Keratinocyte (primary cell): ENCODE data around the gene P2RX1. TPM values are rescaled to one million over a fixed set of nuclear protein-coding genes. Genes with fewer than 3 reads are reported as not detected.

Experiments
- DNase-seq: peaks from one replicate; pipeline ENCODE4 v3.0.0-alpha.2; 2011; ENCODE audit warnings: low read depth, missing footprints, low spot score
- FAIRE-seq: peaks from 2 replicates; lab custom pipeline; 2011; peaks lifted over from hg19 to GRCh38; lab: Jason Lieb, UNC
- H2AFZ ChIP-seq: 2 replicates; pipeline ENCODE4 v1.6.0; 2012; ENCODE audit warnings: low read length, control low read depth, inconsistent platforms; ENCODE audit not compliant: control insufficient read depth
- H3K27ac ChIP-seq: 2 replicates; pipeline ENCODE4 v1.5.1; 2011; ENCODE audit warnings: low read length; ENCODE audit not compliant: control insufficient read depth, insufficient read depth
- H3K27me3 ChIP-seq: 3 replicates; pipeline ENCODE4 v1.6.0; 2011; ENCODE audit warnings: low read length; ENCODE audit not compliant: control insufficient read depth, insufficient read depth; ENCODE audit errors: extremely low read depth
- H3K36me3 ChIP-seq, 2 experiments: 2 replicates in 1 of 2; 3 replicates in 1 of 2; pipeline ENCODE4 v1.5.1; 2011; ENCODE audit warnings: low read length in 2 of 2, mild to moderate bottlenecking in 1 of 2; ENCODE audit not compliant: control insufficient read depth in 2 of 2, insufficient read depth in 2 of 2; ENCODE audit errors: extremely low read depth in 1 of 2
- H3K4me1 ChIP-seq: 3 replicates; pipeline ENCODE4 v1.5.1; 2011; ENCODE audit warnings: low read length; ENCODE audit not compliant: control insufficient read depth, insufficient read depth; ENCODE audit errors: extremely low read depth
- H3K4me2 ChIP-seq: 3 replicates; pipeline ENCODE4 v1.6.0; 2011; ENCODE audit warnings: low read depth, low read length; ENCODE audit not compliant: control insufficient read depth, insufficient read depth; ENCODE audit errors: extremely low read depth
- H3K4me3 ChIP-seq, 3 experiments: fragments of 200-600 bp in 1 of 3; sonication (generic) in 1 of 3; 2 replicates in 2 of 3; 3 replicates in 1 of 3; pipeline ENCODE4 v1.5.1; 2011 to 2016; ENCODE audit warnings: low read length in 3 of 3, mild to moderate bottlenecking in 3 of 3, control low read depth in 2 of 3, inconsistent platforms in 1 of 3, low read depth in 1 of 3, mixed read lengths in 1 of 3, mixed run types in 1 of 3, moderate library complexity in 1 of 3; ENCODE audit not compliant: control insufficient read depth in 2 of 3, insufficient read depth in 2 of 3; ENCODE audit errors: extremely low read depth in 1 of 3
- H3K79me2 ChIP-seq: 2 replicates; pipeline ENCODE4 v1.6.0; 2012; ENCODE audit warnings: low read length; ENCODE audit not compliant: control insufficient read depth, insufficient read depth
- H3K9ac ChIP-seq: 3 replicates; pipeline ENCODE4 v1.6.0; 2011; ENCODE audit warnings: low read length; ENCODE audit not compliant: control insufficient read depth, insufficient read depth; ENCODE audit errors: extremely low read depth
- H3K9me1 ChIP-seq: 3 replicates; pipeline ENCODE4 v1.6.0; 2011; ENCODE audit warnings: low read length; ENCODE audit not compliant: control insufficient read depth, insufficient read depth; ENCODE audit errors: extremely low read depth
- H3K9me3 ChIP-seq: 2 replicates; pipeline ENCODE4 v1.5.1; 2012; ENCODE audit warnings: low read depth, low read length; ENCODE audit not compliant: control insufficient read depth
- H4K20me1 ChIP-seq: 3 replicates; pipeline ENCODE4 v1.6.0; 2011; ENCODE audit warnings: low read length; ENCODE audit not compliant: control insufficient read depth, insufficient read depth; ENCODE audit errors: extremely low read depth
- EZH2 ChIP-seq: IDR thresholded peaks from one replicate; pipeline ENCODE4 v1.6.1; 2012; ENCODE audit warnings: inconsistent platforms, mild to moderate bottlenecking, low read length, moderate library complexity
- dilution Hi-C: fragments of 300-500 bp; cut with MboI; formaldehyde crosslinking; loops from one replicate; pipeline ENCODE4 v1.7.0; 2020; ENCODE audit warnings: low sequenced_read_pairs; ENCODE audit not compliant: extremely low pct_ligation_motif_present
- polyA plus RNA-seq, 5 experiments: library from polyadenylated mRNA; depleted of rRNA in 3 of 5; stranded (reverse) in 3 of 5; stranded (forward) in 1 of 5; unstranded in 1 of 5; fragments of >200 nt; gene quantifications; 1 replicate in 1 of 5; 2 replicates in 3 of 5; 3 replicates in 1 of 5; pipeline versions ENCODE4 v1.2.1 to v1.2.3, GENCODE V29; 2011 to 2012; ENCODE audit warnings: missing spikeins in 2 of 5, low read depth in 1 of 5, low replicate concordance in 1 of 5
- TF ChIP-seq, protein P1 (sequence below), 3 experiments: IDR thresholded peaks in 1 of 3; conservative IDR thresholded peaks in 1 of 3; optimal IDR thresholded peaks in 1 of 3; 2 replicates in 2 of 3; 3 replicates in 1 of 3; pipeline versions ENCODE3 to v1.5.1; 2011; ENCODE audit warnings: low read length in 3 of 3, mild to moderate bottlenecking in 3 of 3, moderate library complexity in 2 of 3, control low read depth in 1 of 3, inconsistent platforms in 1 of 3; ENCODE audit not compliant: insufficient read depth in 2 of 3; ENCODE audit errors: extremely low read depth in 1 of 3

P2RX1 gene
- polyA plus RNA-seq, 1 donor (not counting 4 experiments of a cell fraction or from before 2014, with no cell fraction given) = not detected

DNA sequence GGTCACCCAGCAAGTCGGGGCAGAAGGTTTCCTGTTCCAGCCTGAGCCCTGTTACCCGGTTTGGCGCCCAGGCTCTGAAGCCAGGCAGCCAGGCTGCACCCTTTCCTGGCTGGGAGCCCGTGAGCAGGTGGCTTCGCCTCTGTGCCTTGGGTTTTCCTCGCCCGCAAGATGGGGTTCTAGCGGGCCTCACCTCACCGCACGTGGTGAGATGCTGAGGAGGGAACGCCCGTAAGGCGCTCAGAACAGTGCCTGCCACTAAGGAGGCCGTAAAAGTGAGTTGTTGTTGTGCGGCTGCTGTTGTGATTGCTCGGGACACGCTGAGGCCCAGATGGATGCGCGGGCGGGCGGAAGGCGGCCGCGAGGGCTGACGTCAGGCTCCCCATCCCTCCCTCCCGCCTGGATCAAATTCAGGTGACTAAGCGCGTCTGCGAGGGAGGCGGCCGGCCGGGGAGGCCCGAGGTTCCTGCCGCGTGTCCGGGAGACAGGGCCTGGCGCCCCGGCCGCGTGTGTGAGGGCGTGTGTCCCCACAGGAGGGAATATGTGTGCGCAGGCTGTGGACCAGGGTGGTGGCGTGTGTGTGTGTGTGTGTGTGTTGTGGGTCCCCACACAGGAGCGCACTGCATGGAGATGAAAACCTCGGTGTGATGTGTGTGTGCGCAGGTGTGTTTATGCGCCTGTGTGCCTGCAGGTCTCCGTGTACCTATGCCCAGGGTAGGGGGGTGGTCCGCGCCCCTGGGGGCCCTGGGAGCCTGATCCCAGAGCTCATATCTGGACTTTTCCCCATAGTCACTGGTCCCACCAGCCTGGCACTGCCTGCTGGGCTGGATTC, 27.7 kb downstream of the P2RX1 start:
- no peaks in the 10 kb centered on the region for H3K79me2 ChIP-seq
- peak overlapping the region; percentile 64 for H3K9ac ChIP-seq
- peak overlapping the region; percentile 85 for H2AFZ ChIP-seq
- H4K20me1 ChIP-seq = no peaks in the 10 kb centered on the region
- DNase-seq = peak; percentile 69
- H3K4me1 ChIP-seq = peaks cover 45% of the 10 kb centered on the region
- peaks cover 0 to 2% of the 10 kb centered on the region in 2 experiments for H3K36me3 ChIP-seq
- no peaks in the 10 kb centered on the region for H3K27me3 ChIP-seq
- peak overlapping the region; percentile 62 for H3K4me2 ChIP-seq
- peak overlapping the region in 1 of 3 experiments; percentile 47 for H3K4me3 ChIP-seq
- dilution Hi-C loops = no loop called here
- H3K27ac ChIP-seq = peak overlapping the region; percentile 75
- H3K9me3 ChIP-seq = no peaks in the 10 kb centered on the region
- peak; percentile 76 for FAIRE-seq
- H3K9me1 ChIP-seq = no peaks in the 10 kb centered on the region
- TF ChIP-seq, protein P1, sequence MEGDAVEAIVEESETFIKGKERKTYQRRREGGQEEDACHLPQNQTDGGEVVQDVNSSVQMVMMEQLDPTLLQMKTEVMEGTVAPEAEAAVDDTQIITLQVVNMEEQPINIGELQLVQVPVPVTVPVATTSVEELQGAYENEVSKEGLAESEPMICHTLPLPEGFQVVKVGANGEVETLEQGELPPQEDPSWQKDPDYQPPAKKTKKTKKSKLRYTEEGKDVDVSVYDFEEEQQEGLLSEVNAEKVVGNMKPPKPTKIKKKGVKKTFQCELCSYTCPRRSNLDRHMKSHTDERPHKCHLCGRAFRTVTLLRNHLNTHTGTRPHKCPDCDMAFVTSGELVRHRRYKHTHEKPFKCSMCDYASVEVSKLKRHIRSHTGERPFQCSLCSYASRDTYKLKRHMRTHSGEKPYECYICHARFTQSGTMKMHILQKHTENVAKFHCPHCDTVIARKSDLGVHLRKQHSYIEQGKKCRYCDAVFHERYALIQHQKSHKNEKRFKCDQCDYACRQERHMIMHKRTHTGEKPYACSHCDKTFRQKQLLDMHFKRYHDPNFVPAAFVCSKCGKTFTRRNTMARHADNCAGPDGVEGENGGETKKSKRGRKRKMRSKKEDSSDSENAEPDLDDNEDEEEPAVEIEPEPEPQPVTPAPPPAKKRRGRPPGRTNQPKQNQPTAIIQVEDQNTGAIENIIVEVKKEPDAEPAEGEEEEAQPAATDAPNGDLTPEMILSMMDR (optimal IDR thresholded peaks at IDR 0.05 in 1 of 3, IDR thresholded peaks at IDR 0.05 in 1 of 3, conservative IDR thresholded peaks at IDR 0.05 in 1 of 3; ENCODE audit: extremely low read depth in 1 of 3, insufficient read depth in 2 of 3, low read length in 3 of 3) = no peak
- TF ChIP-seq EZH2 = no peak

GRCh38 chr17:3887804-3888203, 28.5 kb downstream of the P2RX1 start:
- Histone ChIP-seq H2AFZ (peak overlapping the region; percentile 85), H3K36me3 (peaks cover 0 to 2% of the 10 kb centered on the region in 2 experiments), H3K9me1 (no peaks in the 10 kb centered on the region), H3K4me3 (peak overlapping the region in 1 of 3 experiments; percentile 47), H3K79me2 (no peaks in the 10 kb centered on the region), H3K27me3 (no peaks in the 10 kb centered on the region), H3K9me3 (no peaks in the 10 kb centered on the region), H3K27ac (peak overlapping the region; percentile 75), H3K4me1 (peaks cover 45% of the 10 kb centered on the region), H4K20me1 (no peaks in the 10 kb centered on the region), H3K4me2 (peak overlapping the region; percentile 62), H3K9ac (peak overlapping the region; percentile 64)
- FAIRE-seq (no peak), DNase-seq (no peak)
- dilution Hi-C loops = no loop called here
- no peak for TF ChIP-seq EZH2
- TF ChIP-seq, protein P1 (optimal IDR thresholded peaks at IDR 0.05 in 1 of 3, IDR thresholded peaks at IDR 0.05 in 1 of 3, conservative IDR thresholded peaks at IDR 0.05 in 1 of 3; ENCODE audit: extremely low read depth in 1 of 3, insufficient read depth in 2 of 3, low read length in 3 of 3) = no peak
